GM20000 (cell line): ENCODE results near the gene DPP6.

Source experiments
- DNase-seq: peaks from one replicate; pipeline ENCODE4 v3.0.0; 2012; ENCODE audit warnings: low spot score
- CTCF ChIP-seq: IDR thresholded peaks from 2 replicates; pipeline ENCODE4 v1.5.1; 2012; ENCODE audit warnings: mild to moderate bottlenecking, control low read depth; ENCODE audit errors: extremely low read depth, missing control alignments

DPP6 gene

GRCh38 chr7:154911862-154912455, 859.8 kb downstream of the DPP6 start:
- DNase-seq: no peak
- TF ChIP-seq CTCF: no peak

GRCh38 chr7:154912871-154913637, 860.9 kb downstream of the DPP6 start:
- DNase-seq: no peak
- no peak for TF ChIP-seq CTCF

GRCh38 chr7:154913638-154914307, 861.6 kb downstream of the DPP6 start:
- peak; percentile 89 for TF ChIP-seq CTCF

GRCh38 chr7:154914308-154914995, 862.3 kb downstream of the DPP6 start:
- peak; percentile 17 for DNase-seq
- no peak for TF ChIP-seq CTCF

More at GRCh38 chr7:154913638-154914307, 861.6 kb downstream of the DPP6 start:
- DNase-seq: peak; percentile 91

GRCh38 chr7:154914996-154915380, 862.8 kb downstream of the DPP6 start:
- no peak for DNase-seq

GRCh38 chr7:154915600-154915999, 863.4 kb downstream of the DPP6 start:
- no peak for DNase-seq
- TF ChIP-seq CTCF: no peak

More at GRCh38 chr7:154914996-154915380, 862.8 kb downstream of the DPP6 start:
- no peak for TF ChIP-seq CTCF
